ENCODE measurements around the gene GATM.
"Not testable (repeated sequence)": the region's sequence is repeated elsewhere in the genome, so short reads cannot be mapped to it uniquely, and the experiment has no call there.

GATM gene

GRCh38 chr15:45314117-45314516, 64.2 kb downstream of the GATM start:
- not testable (repeated sequence) for DNase-seq (ENCODE audit: low read depth in 2 of 3, low spot score in 2 of 3)

All from activated CD8-positive, alpha-beta memory T cell treated with anti-CD3 and anti-CD28 coated beads for 48 hours (primary cell).